Heart right ventricle (tissue), 16 donors: ENCODE results near the gene TMEM200C. TPM values are rescaled to one million over a fixed set of nuclear protein-coding genes. Genes with fewer than 3 reads are reported as not detected.
"Not testable (repeated sequence)": the region's sequence is repeated elsewhere in the genome, so short reads cannot be mapped to it uniquely, and the experiment has no call there.

ENCODE experiments used
- ATAC-seq, 8 donors: fragments of 200-7000 bp; cut with Tn5 transposase; one replicate each; pipeline ENCODE4 v1.9.1; 2020; ENCODE audit warnings: mild to moderate bottlenecking in 8 of 8, moderate library complexity in 8 of 8, moderate number of reproducible peaks in 1 of 8
- DNase-seq, 2 donors: peaks; one replicate each; pipeline ENCODE4 v3.0.0-alpha.2; 2020
- H3K27ac ChIP-seq, 10 donors: fragments of 200-600 bp; sonication (generic) in 2 of 10; one replicate each; pipeline versions ENCODE4 v1.5.0 to v1.8.0; 2020 to 2022; ENCODE audit warnings: mild to moderate bottlenecking in 3 of 10
- H3K27me3 ChIP-seq, 7 donors: fragments of 200-600 bp; one replicate each; pipeline ENCODE4 v1.8.0; 2021 to 2022; ENCODE audit warnings: mild to moderate bottlenecking in 2 of 7
- H3K36me3 ChIP-seq, 9 donors: fragments of 200-600 bp; sonication (generic) in 1 of 9; one replicate each; pipeline versions ENCODE4 v1.5.0 to v1.8.0; 2020 to 2022; ENCODE audit warnings: mild to moderate bottlenecking in 2 of 9
- H3K4me1 ChIP-seq, 9 donors: fragments of 200-600 bp; sonication (generic) in 1 of 9; one replicate each; pipeline versions ENCODE4 v1.5.0 to v1.8.0; 2020 to 2022; ENCODE audit warnings: mild to moderate bottlenecking in 4 of 9
- H3K4me3 ChIP-seq, 10 donors: fragments of 200-600 bp; sonication (generic) in 2 of 10; one replicate each; pipeline versions ENCODE4 v1.5.0 to v1.8.0; 2020 to 2022; ENCODE audit warnings: mild to moderate bottlenecking in 7 of 10, moderate library complexity in 2 of 10
- H3K9me3 ChIP-seq, 11 donors: fragments of 200-600 bp in 10 of 11; sonication (generic) in 2 of 11; one replicate each; pipeline versions ENCODE4 v1.5.0 to v1.8.0; 2013 to 2022; ENCODE audit warnings: mild to moderate bottlenecking in 2 of 11, control low read depth in 1 of 11, moderate library complexity in 1 of 11
- CTCF ChIP-seq, 9 donors: fragments of 200-600 bp; sonication (generic) in 2 of 9; IDR thresholded peaks; one replicate each; pipeline versions ENCODE4 v1.5.0 to v1.8.0; 2021 to 2022; ENCODE audit warnings: antibody characterized with exemption in 9 of 9, mild to moderate bottlenecking in 5 of 9, moderate library complexity in 1 of 9
- WGBS, 2 donors: extraction: QIAGEN DNeasy Blood & Tissue Kit; methylation state at CpG; one replicate each; pipeline ENCODE4 v1.1.7; 2013; ENCODE audit warnings: inconsistent platforms in 1 of 2; 5-methylcytosine and 5-hydroxymethylcytosine counted together
- intact Hi-C, 10 donors: fragments of 100-400 bp; cut with DNase I; formaldehyde crosslinking; loops; one replicate each; pipeline versions ENCODE4 v1.11.1 to v1.14.2; 2022
- polyA plus RNA-seq, 2 donors: library from polyadenylated mRNA; stranded (reverse); fragments of 200-250 nt; gene quantifications; one replicate each; pipeline ENCODE4 v1.2.3, GENCODE V29; 2013
- total RNA-seq, 10 donors: library from RNA; stranded (reverse); fragmentation: NEBNext Ultra II Directional in 3 of 10; extraction: Animal tissue kit (Norgen Biotek cat#: 25700) in 3 of 10; gene quantifications; one replicate each; pipeline versions ENCODE4 v1.2.1 to v1.2.4, GENCODE V29; 2021 to 2023
- donor health status: Arrhythmogenic right ventricular cardiomyopathy.
- donor health status: ischemic (EF 13 %, LVEDD 7.1; RV severe dilation, severe dysfunction).
- donor health status: healthy with polysubstance abuse.
- donor health status: DM: no; HTN: yes; CAD: no.
- donor health status: DM: no; HTN: no; CAD: no.
- donor health status: ischemic (EF 25% LVEDD 6.9; RV normal size, moderate dysfunction).
- donor health status: ischemic (EF 25% LVEDD 5.7; RV mildly dilated, moderate dysfunction).
- donor health status: healthy.
- donor health status: DM: yes; HTN: yes; CAD: no.
- donor health status: Ischemic cardiomyopathy.
- donor health status: ischemic (EF 35%, LVEDD 5.7; RV mildly dilated, moderate dysfunction).
- donor health status: nonischemic (EF 11% LVEDD 7.7; RV severe dilation, severe dysfunction).
- donor health status: DM: yes; HTN: yes; CAD: no.
- donor health status: PGD.
- donor health status: ischemic (EF 29% LVEDD 5.4; RV normal size, mild dysfunction).
- donor health status: nonischemic (EF 23%, LVEDD 6.1; RV moderate dilation, normal function).

TMEM200C gene
- total and polyA plus RNA-seq, 12 donors = 0.04 to 1.7 (median 0.33) TPM

- H3K9me3 ChIP-seq = no peaks in the 10 kb centered on the region
- no peaks in the 10 kb centered on the region for H3K4me1 ChIP-seq
- DNase-seq = peak; percentile 14 to 70
- TF ChIP-seq CTCF (IDR thresholded peaks at IDR 0.05) = peak; percentile 43 to 88 (median 81)
- no peaks in the 10 kb centered on the region for H3K36me3 ChIP-seq
- no peak overlapping the region for H3K27ac ChIP-seq
- ATAC-seq = peak; percentile 72 to 87 (median 82)
- no peak overlapping the region for H3K4me3 ChIP-seq
- peaks cover 0 to 34% (median 6%) of the 10 kb centered on the region in 7 donors for H3K27me3 ChIP-seq
- intact Hi-C loops = loop anchor here in 2 of 10 donors (1.0 to 10.0 kb wide), 3 partner anchors 614 to 1016 kb away; no protein-coding TSS in a partner anchor
- WGBS, 2 donors = 42 to 45% methylated on average over 13 of the region's 13 CpGs
Measured at GRCh38 chr18:5868218-5868854, 27.0 kb downstream of the TMEM200C start.

- ATAC-seq = no peak
Measured at GRCh38 chr18:5865521-5865920, 29.8 kb downstream of the TMEM200C start.

GRCh38 chr18:5862127-5862526 is 33.2 kb downstream of the TMEM200C start:
- H3K4me1 ChIP-seq, ATAC-seq, H3K27ac ChIP-seq, DNase-seq, H3K4me3 ChIP-seq, H3K36me3 ChIP-seq: not testable (repeated sequence)
- WGBS, 2 donors = 68 to 90% methylated on average over 1 of the region's 1 CpG
- Histone ChIP-seq H3K9me3 (peaks cover 0 to 19% (median 4%) of the 10 kb centered on the region in 11 donors), H3K27me3 (peaks cover 0 to 36% (median 6%) of the 10 kb centered on the region in 7 donors)
- intact Hi-C loops = loop anchor here in 1 of 10 donors (10.0 kb wide), 1 partner anchor 1023 kb away; no protein-coding TSS in a partner anchor

More at GRCh38 chr18:5865521-5865920, 29.8 kb downstream of the TMEM200C start:
- Histone ChIP-seq H3K4me1 (no peaks in the 10 kb centered on the region), H3K27me3 (peaks cover 0 to 24% (median 6%) of the 10 kb centered on the region in 7 donors), H3K27ac (no peak overlapping the region), H3K4me3 (no peak overlapping the region), H3K9me3 (peaks cover 0 to 19% (median 4%) of the 10 kb centered on the region in 11 donors), H3K36me3 (no peaks in the 10 kb centered on the region)
- intact Hi-C loops = loop anchor here in 1 of 10 donors (5.0 to 10.0 kb wide), 2 partner anchors 617 to 1019 kb away; no protein-coding TSS in a partner anchor
- TF ChIP-seq CTCF (IDR thresholded peaks at IDR 0.05) = no peak
- no peak for DNase-seq
- WGBS, 2 donors = 96% methylated on average over 1 of the region's 1 CpG

DNA sequence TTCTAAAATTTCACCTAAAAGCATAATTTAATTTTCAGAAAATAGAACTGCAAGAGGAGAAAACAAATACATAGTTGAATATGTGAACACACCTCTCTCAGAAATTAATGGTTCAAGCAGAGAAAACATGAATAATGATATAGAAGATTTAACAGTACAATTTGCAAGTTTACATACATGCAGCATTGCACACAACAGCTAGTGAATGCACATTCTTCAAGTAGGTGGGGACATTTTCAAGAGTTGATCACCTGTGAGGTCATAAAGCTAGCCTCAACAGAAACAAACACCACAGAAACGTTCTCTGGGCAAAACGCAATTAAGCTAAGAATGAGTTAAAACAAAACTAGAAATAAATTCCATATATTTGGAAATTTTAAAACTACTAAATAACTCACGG is 38.1 kb downstream of the TMEM200C start:
- H3K27me3 ChIP-seq = peaks cover 0 to 66% (median 18%) of the 10 kb centered on the region in 7 donors
- H3K9me3 ChIP-seq = peaks cover 0 to 10% (median 3%) of the 10 kb centered on the region in 11 donors
- DNase-seq = no peak
- no peak overlapping the region for H3K27ac ChIP-seq
- no peak for ATAC-seq
- no peaks in the 10 kb centered on the region for H3K36me3 ChIP-seq
- no peak for TF ChIP-seq CTCF (IDR thresholded peaks at IDR 0.05)
- H3K4me3 ChIP-seq = no peak overlapping the region
- no peaks in the 10 kb centered on the region for H3K4me1 ChIP-seq
- WGBS, 2 donors = 67 to 84% methylated on average over 3 of the region's 3 CpGs
- intact Hi-C loops = no loop called here

DNA sequence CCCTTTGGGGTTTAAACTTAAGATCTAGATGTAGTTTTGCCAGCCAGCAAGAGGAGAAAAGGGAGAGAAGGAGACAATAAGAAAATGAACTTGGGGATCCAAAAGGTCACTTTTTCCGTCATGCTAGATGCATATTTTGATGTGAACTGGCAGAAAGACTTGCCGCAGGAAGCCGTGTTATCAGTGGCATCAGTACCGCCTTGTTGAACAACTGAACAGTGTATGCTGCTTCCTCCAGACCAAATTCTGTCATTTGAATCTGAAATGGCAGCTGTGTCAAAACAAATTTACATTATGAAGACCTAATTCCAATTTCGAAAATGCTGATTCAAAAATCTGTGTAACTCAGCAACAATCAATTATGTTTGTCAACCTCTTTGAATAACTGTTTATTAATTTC is 42.1 kb downstream of the TMEM200C start:
- intact Hi-C loops = no loop called here
- 66 to 76% methylated on average over 5 of the region's 5 CpGs for WGBS, 2 donors
- DNase-seq (no peak), ATAC-seq (no peak)
- H3K27me3 ChIP-seq = peaks cover 0 to 80% (median 28%) of the 10 kb centered on the region in 7 donors
- no peaks in the 10 kb centered on the region for H3K36me3 ChIP-seq
- H3K4me3 ChIP-seq = no peak overlapping the region
- H3K27ac ChIP-seq = no peak overlapping the region
- TF ChIP-seq CTCF (IDR thresholded peaks at IDR 0.05) = no peak
- H3K4me1 ChIP-seq = no peaks in the 10 kb centered on the region
- no peaks in the 10 kb centered on the region for H3K9me3 ChIP-seq
